Prostate gland (tissue), 2 donors: ENCODE results near the gene SLC10A7.

Experiments used
- POLR2AphosphoS5 ChIP-seq: sonication (generic); formaldehyde crosslinking; IDR thresholded peaks from one replicate; pipeline ENCODE4 v1.6.1; 2017; ENCODE audit warnings: antibody characterized with exemption
- TF ChIP-seq, protein P1 (sequence below), 4 experiments: fragments of 200-600 bp in 2 of 4; fragments of 450-650 bp in 2 of 4; sonication (generic) in 2 of 4; IDR thresholded peaks; 1 replicate in 3 of 4; 2 replicates in 1 of 4; pipeline ENCODE4 v1.5.1; 2016 to 2019; ENCODE audit warnings: antibody characterized with exemption in 4 of 4, mild to moderate bottlenecking in 2 of 4, moderate library complexity in 2 of 4

DNA sequence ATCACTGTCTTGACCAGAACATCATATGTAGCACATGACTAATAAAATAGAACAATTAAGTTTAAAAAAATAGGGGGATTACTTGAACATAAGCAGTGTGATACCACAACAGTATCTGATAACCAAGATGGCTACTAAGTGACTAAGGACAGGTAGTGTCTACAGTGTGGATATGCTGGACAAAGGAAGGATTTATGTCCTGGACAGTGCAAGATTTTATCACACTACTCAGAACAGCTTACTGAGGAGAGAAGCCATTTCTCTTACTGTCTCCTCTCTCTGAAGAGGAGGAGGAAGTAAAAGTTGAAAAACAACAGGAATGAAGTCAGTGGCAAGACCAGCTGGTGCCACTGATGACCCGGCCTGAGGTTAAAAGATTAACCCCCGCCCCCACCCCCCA lies 4.0 kb upstream of the SLC10A7 start:
- TF ChIP-seq, protein P1, sequence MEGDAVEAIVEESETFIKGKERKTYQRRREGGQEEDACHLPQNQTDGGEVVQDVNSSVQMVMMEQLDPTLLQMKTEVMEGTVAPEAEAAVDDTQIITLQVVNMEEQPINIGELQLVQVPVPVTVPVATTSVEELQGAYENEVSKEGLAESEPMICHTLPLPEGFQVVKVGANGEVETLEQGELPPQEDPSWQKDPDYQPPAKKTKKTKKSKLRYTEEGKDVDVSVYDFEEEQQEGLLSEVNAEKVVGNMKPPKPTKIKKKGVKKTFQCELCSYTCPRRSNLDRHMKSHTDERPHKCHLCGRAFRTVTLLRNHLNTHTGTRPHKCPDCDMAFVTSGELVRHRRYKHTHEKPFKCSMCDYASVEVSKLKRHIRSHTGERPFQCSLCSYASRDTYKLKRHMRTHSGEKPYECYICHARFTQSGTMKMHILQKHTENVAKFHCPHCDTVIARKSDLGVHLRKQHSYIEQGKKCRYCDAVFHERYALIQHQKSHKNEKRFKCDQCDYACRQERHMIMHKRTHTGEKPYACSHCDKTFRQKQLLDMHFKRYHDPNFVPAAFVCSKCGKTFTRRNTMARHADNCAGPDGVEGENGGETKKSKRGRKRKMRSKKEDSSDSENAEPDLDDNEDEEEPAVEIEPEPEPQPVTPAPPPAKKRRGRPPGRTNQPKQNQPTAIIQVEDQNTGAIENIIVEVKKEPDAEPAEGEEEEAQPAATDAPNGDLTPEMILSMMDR (IDR thresholded peaks at IDR 0.05), result no peak
- no peak for TF ChIP-seq POLR2AphosphoS5
